HG02938 (cell line): ENCODE measurements around the gene FBXL12.
"Not testable (repeated sequence)": the region's sequence is repeated elsewhere in the genome, so short reads cannot be mapped to it uniquely, and the experiment has no call there.

Source experiments
- ATAC-seq: cut with Tn5 transposase; IDR thresholded peaks from one replicate; pipeline ENCODE4 v1.9.1; 2021; ENCODE audit warnings: mild to moderate bottlenecking, moderate library complexity; ENCODE audit not compliant: unreplicated experiment

Gene FBXL12

GRCh38 chr19:9793071-9793591 lies 25.7 kb downstream of the FBXL12 start:
- no peak for ATAC-seq

GRCh38 chr19:9792206-9793070 lies 26.4 kb downstream of the FBXL12 start:
- ATAC-seq = no peak

GRCh38 chr19:9791552-9792205 lies 27.2 kb downstream of the FBXL12 start:
- no peak for ATAC-seq

DNA sequence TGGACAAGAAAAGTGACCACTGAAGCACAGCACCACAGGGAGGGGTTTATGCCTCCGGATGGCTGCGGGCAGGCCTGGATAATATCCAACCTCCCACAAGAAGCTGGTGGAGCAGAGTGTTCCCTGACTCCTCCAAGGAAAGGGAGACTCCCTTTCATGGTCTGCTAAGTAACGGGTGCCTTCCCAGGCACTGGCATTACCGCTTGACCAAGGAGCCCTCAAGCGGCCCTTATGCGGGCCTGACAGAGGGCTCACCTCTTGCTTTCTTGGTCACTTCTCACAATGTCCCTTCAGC lies 27.9 kb downstream of the FBXL12 start:
- ATAC-seq = not testable (repeated sequence)

DNA sequence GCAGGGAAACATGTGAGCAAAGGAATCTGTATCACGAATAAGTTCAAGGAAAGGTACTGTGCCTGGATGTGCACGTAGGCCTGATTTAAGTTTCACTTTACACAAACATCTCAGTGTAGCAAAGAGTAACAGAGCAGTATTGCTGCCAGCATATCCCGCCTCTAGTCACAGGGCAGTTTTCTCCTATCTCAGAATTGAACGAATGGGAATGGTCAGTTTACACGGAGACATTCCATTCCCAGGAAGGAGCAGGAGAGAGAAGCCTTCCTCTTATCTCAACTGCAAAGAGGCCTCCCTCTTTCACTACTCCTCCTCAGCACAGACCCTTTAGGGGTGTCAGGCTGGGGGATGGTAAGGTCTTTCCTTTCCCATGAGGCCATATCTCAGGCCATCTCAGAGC lies 29.3 kb downstream of the FBXL12 start:
- ATAC-seq = not testable (repeated sequence)

DNA sequence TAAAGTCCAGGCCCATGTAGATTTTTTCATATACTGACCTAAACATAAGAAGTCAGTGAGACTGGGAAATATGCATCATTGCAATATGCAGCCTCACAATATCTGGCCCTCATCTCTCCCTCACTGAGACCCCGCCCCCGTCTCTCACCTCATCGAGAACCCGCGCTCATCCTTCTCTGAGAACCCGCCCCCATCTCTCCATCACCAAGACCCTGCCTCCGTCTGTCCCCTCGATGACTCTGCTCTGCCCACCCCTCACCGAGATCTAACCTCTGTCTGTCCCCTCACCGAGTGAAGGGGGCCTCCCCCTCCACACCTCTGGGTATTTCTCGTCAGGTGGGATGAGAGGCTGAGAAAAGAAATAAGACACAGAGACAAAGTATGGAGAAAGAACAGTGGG lies 29.8 kb downstream of the FBXL12 start:
- ATAC-seq = no peak

DNA sequence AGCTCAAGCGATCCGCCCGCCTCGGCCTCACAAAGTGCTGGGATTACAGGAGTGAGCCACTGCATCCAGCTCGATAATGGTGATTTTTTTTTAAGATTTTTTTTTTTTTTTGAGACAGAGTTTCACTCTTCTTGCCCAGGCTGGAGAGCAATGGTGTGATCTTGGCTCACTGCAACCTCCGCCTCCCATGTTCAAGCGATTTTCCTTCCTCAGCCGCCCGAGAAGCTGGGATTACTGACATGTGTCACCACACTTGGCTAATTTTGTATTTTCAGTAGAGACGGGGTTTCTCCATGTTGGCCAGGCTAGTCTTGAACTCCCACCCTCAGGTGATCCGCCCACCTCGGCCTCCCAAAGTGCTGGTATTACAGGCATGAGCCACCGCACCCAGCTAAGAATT lies 30.3 kb downstream of the FBXL12 start:
- not testable (repeated sequence) for ATAC-seq

DNA sequence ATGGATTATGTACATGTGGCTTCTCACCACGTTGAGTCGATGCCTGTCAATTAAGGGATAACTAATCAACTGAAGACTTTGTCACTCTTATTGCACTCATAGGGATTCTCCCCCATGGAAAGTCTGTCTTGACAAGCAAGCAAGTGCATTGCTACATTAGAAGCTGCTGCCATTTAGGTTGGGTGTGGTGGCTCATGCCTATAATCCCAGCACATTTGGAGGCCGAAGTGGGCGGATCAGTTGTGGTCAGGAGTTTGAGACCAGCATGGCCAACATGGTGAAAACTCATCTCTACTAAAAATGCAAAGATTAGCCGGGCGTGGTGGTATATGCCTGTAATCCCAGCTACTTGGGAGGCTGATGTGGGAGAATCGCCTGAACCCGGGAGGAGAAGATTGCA lies 32.1 kb downstream of the FBXL12 start:
- ATAC-seq = no peak

GRCh38 chr19:9786342-9786741 lies 32.5 kb downstream of the FBXL12 start:
- no peak for ATAC-seq

GRCh38 chr19:9785367-9786331 lies 33.2 kb downstream of the FBXL12 start:
- ATAC-seq = peak; percentile 78

DNA sequence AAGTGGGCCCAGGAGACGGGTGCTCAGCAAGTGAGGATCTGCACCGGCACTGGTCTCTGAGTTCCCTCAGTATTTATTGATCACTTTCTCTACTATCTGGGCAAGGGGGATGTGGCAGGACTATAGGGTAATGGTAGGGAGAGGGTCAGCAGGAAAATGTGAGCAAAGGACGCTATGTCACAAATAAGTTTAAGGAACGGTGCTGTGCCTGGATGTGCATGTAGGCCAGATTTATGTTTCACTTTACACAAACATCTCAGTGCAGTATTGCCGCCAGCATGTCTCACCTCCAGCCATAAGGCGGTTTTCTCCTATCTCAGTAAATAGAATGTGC lies 34.7 kb downstream of the FBXL12 start:
- not testable (repeated sequence) for ATAC-seq

- ATAC-seq = no peak
Measured at GRCh38 chr19:9782338-9782737, 36.5 kb downstream of the FBXL12 start.

DNA sequence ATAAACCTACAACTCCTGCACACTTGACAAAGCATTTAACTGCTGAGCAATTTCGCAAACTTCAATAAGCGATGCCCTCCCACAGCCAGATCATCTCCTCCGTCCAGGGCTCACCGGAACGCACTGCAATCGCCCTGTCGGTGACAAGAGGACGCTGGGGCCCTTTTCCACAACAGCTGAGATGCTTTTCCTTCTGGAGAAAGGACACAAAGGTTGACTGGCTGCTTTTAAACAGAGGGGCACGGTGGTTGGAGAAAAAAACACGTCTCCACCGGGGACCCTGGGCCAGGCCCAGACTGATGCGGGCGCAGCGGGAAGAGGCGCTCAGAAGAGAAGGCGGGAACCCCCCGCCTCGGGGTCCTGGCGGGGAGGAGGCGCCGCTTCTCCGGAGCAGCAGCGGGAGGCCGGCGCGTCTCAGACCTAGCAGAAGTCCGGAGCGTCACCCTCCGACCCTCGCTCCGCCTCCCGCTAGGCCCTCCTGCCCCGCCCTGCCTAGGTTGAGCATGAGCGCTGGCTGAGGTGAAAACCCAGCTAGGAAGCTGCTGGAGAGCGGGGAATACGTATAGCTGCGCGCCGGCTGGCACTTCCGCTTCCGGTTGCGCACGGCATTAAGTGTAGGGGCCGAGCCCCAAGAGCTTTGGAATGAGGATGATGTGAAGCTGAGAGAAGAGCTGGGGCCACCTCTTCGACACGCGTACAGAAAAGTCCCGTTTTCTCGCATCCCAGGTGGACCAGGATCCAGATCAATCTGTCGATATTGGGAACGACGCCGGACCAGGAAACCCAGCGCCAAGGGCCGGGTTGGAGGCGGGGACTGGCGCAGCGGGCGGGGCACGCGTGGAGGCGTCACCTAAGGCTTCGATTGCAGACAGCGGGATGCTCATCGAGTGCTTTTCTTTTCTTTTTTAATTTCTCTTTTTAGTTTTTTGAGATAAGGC lies 50.4 kb downstream of the FBXL12 start, which contains the start of gene ZNF846:
Gene ZNF846, minus strand, starts transcription at position 564 of the 938 bp plus-strand sequence. CDS start 3,788 bp downstream, outside the sequence.
- ATAC-seq = peak; percentile 91
